ENCODE data around the gene FURIN.
"Not testable (repeated sequence)": the region's sequence is repeated elsewhere in the genome, so short reads cannot be mapped to it uniquely, and the experiment has no call there.

FURIN gene

DNA sequence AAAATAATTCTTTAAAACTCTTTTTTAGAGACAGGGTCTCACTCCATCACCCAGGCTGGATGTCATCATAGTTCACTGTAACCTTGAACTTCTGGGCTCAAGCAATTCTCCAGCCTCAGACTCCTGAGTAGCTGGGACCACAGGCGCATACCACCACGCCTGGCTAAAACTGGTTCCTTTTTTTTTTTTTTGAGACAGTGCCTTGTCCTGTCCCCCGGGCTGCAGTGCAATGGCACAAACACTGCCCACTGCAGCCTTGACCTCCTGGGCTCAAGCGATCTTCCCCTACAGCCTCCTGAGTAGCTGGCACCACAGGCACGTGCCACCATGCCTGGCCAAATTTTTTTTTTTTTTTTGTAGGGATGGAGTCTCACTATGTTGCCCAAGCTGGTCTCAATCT lies 23.7 kb upstream of the FURIN start:
- DNase-seq (ENCODE audit: low read depth) = no peak

DNA sequence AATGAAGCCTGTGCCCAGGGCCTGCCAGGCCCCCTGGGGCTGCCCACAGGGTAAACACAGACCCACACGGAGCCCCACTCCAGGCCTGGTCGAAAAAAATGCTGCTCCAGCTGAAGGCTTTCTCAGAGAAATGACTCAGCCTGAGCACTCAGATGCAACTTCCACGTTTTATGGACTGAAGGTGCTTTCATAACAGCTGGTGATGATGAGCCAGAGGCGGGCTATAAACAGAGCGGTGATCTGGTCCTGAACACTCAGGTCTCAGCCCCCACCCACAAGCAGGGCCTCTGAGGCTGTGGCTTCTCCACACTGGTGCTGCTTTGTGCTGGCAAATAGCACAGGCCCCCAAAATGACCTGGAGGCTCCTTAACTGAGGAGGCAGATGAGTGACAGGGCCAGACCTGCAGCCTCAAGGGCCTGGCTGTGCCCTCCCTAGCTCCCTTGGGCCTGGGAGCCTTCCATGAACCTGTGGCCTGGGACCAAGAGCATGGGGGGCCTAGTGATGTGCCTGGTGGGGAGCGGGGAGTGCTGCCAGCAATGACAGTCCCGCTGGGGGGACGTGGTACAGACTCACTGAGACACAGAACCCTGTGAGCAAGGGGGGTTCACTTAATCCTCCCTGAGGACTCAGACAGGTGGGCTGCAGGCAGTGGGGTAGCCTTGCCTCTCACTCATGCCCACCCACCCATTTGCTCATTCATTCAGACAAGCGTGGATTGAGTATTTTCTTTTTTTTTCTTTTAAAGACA lies 23.0 kb upstream of the FURIN start:
- DNase-seq (ENCODE audit: low read depth) = no peak

DNA sequence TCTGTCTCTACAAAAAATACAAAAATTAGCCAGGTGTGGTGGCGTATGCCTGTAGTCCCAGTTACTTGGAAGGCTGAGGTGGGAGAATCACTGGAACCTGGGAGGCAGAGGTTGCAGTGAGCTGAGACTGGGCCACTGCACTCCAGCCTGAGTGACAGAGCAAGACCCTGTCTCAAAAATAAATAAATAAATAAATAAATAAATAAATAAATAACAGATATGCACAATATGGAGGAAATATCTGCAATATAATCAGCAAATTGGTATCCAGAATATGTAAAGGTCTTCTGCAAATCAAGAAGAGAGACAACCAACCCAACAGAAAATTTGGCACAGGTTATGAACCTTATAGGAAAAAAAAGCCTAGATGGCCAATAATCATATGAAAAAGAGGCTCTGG lies 19.0 kb upstream of the FURIN start:
- not testable (repeated sequence) for DNase-seq (ENCODE audit: low read depth)

- DNase-seq (ENCODE audit: low read depth) = no peak
Observed at GRCh38 chr15:90851114-90851513, 17.3 kb upstream of the FURIN start.

DNA sequence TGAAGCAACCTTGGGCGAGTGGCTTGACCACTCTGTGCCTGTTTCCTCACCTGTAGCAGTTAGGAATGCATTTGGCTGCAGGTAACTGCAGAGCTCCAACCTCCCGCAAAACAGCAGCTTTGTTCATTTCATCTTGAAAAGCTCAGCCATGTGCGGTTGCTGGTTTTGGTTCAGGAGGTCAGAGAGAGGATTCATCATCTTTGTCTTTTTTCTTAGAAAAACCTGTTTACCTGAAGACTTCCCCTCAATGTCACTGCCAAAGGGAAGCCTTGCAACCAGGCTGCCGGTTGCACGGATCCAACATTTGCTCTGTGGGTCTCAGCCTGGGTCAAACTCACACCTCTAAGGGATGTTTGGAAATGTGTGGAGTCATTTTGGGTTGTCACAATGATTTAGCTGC lies 16.4 kb upstream of the FURIN start:
- no peak for DNase-seq (ENCODE audit: low read depth)

GRCh38 chr15:90855139-90855538 lies 13.2 kb upstream of the FURIN start:
- no peak for DNase-seq (ENCODE audit: low read depth)

GRCh38 chr15:90857337-90857736 lies 11.1 kb upstream of the FURIN start:
- no peak for DNase-seq (ENCODE audit: low read depth)

DNA sequence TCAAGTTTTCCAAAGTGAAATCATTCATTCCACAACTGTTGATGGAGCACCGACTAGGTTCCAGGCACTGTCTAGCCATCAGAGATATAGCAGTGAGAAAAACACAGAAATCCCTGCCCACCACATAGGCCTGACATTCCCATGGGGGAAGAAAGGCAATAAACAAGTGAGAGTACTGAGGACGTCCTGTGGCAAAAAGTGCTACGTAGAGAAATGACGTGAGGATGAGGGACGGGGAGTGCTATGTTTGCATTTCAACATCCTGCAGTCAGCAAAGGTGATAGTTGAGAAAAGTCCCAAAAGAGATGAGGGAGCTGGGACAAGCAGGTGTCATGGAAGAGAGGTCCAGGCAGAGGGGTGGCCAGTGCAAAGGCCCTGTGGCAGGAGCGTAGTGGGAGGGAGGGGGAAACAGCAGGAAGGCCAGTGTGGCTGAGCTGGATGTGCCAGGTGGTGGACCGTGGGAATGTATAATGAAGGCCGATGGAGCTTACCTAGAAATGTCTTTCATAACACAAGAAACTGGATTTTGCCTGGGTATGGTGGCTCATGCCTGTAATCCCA lies 10.4 kb upstream of the FURIN start:
- no peak for DNase-seq (ENCODE audit: low read depth)

DNA sequence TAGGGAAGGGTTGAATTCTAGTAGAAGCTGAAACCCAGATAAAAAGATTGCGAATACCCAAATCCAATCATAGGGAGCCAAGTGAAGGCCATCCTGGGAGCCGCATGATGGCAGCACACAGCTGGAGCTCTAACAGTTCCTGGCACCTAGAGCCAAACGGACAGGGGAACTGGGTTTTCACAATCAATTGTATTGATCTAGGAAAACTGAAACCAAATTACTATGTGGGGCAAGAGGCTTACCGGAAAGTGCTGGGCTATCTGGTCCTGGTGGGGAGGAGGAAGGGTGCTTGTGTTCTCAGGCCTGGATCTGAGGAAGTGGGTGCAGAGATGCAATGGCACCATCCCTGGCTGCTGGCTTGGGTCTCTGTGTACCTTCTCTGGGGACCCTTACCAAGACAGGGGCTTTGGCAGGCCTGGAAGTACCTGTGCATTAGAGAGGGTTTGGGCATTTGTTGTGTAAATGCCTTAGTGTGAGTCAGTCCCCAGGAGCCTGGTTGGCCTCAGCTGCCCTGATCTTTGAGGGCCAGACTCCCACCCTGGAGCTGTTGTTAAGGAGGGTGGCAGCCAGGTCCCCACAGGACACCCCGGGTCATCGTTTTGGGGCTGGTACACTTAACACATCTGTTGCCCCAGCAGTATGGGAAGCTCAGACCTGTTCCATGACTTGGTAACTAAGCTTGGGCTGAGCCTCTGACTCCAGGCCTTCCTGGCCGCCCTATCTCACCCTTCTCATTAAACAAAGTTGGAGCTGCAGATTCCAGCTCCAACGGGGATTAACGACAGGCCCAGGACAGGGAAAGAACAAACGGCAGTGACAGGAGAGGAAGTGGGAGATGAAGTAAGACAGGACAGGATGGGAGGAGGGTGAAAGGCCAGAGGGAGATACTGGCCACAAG lies 8.9 kb upstream of the FURIN start:
- no peak for DNase-seq (ENCODE audit: low read depth)

DNA sequence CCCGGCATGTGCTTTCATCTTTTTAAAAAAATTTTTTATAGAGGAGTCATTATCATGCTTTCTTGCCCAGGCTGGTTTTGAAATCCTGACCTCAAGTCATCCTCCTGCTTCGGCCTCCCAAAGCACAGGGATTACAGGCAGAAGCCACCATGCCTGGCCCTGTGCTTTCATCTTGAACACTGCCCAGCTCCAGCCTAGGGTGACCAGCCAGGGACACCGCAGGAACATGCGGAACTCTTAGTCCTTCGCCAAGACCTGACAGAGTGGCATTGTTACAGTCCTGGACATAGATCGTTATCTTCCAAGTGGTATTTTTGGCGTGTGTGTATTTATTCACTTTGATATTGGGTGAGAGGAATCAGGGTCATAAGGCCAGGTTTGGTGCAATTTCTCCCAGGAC lies 7.9 kb upstream of the FURIN start:
- DNase-seq (ENCODE audit: low read depth) = no peak

GRCh38 chr15:90860942-90861675 lies 7.3 kb upstream of the FURIN start:
- no peak for DNase-seq (ENCODE audit: low read depth)

DNA sequence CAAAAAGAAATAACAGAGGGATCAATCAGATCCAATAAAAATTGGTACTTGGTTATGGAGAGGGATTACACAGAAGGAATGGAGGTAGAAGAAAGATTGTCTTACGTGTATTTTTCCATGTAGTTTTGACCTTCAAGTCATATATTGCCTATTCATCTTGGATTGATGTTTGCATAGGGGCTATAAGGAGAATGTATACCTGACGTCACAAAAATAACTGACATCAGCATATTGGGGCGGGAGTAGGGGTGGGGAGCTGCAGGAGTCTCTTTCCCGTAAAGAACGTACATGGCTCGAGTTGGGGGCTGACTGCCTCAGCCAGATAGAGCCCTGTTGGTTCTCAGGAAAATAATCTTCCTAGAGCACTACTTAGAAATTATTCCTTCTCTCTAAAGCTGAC lies 5.9 kb upstream of the FURIN start:
- no peak for DNase-seq (ENCODE audit: low read depth)

GRCh38 chr15:90862964-90863778 lies 5.2 kb upstream of the FURIN start:
- no peak for DNase-seq (ENCODE audit: low read depth)

- no peak for DNase-seq (ENCODE audit: low read depth)
Observed at GRCh38 chr15:90863987-90864386, 4.4 kb upstream of the FURIN start.

DNA sequence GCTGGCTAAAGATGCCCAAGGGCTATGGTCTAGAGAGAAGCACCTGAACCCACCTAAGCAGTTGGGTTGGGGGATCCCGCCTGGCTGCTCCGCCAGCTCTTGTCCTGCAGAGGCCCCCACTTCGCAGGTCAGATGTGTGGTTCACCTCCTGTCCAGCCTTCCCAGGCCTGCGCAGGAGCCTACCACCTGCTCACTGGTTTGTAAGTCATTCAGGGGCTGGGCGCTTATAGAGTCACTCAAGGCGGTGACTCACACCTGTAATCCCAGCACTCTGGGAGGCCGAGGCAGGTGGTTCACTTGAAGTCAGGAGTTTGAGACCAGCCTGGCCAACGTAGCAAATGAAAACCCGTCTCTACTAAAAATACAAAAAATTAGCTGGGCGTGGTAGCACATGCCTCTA lies 3.9 kb upstream of the FURIN start:
- no peak for DNase-seq (ENCODE audit: low read depth)

DNA sequence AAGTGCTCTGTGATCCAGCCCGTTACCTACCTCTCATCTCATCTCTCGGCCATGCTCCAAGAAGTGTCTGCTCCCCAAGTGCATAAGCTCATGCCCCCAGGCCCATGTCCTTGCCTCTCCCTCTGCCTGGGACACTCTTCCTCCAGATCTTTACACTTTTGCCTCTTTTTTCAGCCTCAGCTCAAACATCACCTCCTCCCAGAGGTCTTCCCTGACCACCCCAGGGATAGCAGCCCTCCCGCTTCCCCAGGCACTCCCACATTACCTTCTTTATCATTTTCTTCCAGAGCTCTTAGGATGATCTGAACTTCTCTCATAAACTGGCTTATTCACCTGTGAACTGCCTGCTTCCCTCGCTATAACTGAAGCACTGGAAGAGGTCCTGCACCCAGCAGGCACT lies 2.7 kb upstream of the FURIN start:
- DNase-seq (ENCODE audit: low read depth) = no peak

DNA sequence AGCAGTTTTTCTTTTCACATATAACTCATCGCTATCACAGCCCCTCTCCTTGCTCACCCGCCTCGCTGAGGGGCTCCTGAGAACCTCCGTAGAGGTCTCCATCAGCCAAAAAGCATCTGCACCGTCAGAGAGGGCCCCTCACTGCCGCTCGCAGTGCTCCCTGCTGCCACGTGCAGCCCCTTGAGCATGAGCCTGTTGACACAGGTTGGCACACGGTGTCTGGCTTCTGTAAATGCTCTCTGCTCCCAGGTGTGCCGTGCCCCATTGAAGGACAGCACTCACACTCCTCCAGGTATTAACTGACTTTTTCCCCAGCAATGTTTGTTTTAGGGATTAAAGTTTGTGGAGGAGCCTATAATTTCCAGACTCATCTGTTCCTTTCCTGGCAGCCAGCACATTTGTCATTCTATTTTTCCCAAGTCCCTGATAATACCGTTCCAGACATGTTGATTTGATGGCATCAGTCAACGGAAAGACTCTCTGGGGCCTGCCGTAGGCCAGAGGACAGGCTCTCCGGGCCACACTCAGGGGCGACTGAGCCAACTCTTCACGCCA lies 2.1 kb upstream of the FURIN start:
- DNase-seq (ENCODE audit: low read depth) = no peak

- DNase-seq (ENCODE audit: low read depth) = no peak
Observed at GRCh38 chr15:90866800-90867199, 1.6 kb upstream of the FURIN start.

GRCh38 chr15:90869140-90869541 lies 753 bp downstream of the FURIN start:
- no peak for DNase-seq (ENCODE audit: low read depth)

DNA sequence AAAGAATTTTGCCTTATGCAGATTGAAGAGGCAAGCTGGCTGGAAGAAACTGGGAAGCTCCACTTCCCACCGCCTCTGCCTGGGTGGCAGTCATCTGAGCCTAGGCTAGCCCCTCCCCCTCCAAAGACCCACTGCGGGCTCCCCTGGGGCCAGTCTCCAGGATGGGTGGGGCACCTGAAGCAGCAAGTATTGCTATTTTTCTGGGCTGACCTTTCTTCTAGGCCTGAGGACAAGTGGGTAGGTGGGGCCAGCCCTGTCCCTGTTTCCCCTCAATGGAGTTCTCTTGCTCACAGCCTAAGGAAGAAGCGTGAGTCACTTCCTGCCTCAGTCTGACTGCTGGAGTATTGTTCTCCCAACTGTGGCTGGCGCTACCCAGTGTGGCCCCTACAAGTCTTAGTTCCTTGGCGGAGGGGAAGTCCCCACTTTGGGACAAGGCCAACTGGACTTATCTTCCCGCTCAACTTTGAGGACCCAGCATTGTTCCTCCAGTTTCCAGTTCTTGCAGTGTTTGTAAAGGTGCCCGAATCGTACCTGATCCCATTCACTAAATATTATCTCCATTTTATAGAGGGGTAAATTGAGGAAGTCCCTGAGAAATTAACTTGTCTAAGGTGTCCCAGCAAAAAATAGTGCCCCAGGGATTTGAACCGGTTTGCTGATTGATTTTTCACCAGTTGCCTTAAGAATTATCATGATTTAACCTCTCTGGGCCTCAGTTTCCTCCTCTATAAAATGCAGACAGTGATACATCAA lies 1.4 kb downstream of the FURIN start:
- peak; percentile 94 for DNase-seq (ENCODE audit: low read depth)

All from CMK (cell line).